Heart right ventricle (tissue), 16 donors: ENCODE measurements around the gene NATD1. TPM values are rescaled to one million over a fixed set of nuclear protein-coding genes. Genes with fewer than 3 reads are reported as not detected.

Source experiments
- ATAC-seq, 8 donors: fragments of 200-7000 bp; cut with Tn5 transposase; one replicate each; pipeline ENCODE4 v1.9.1; 2020; ENCODE audit warnings: mild to moderate bottlenecking in 8 of 8, moderate library complexity in 8 of 8, moderate number of reproducible peaks in 1 of 8
- DNase-seq, 2 donors: peaks; one replicate each; pipeline ENCODE4 v3.0.0-alpha.2; 2020
- H3K27ac ChIP-seq, 10 donors: fragments of 200-600 bp; sonication (generic) in 2 of 10; one replicate each; pipeline versions ENCODE4 v1.5.0 to v1.8.0; 2020 to 2022; ENCODE audit warnings: mild to moderate bottlenecking in 3 of 10
- H3K27me3 ChIP-seq, 7 donors: fragments of 200-600 bp; one replicate each; pipeline ENCODE4 v1.8.0; 2021 to 2022; ENCODE audit warnings: mild to moderate bottlenecking in 2 of 7
- H3K36me3 ChIP-seq, 9 donors: fragments of 200-600 bp; sonication (generic) in 1 of 9; one replicate each; pipeline versions ENCODE4 v1.5.0 to v1.8.0; 2020 to 2022; ENCODE audit warnings: mild to moderate bottlenecking in 2 of 9
- H3K4me1 ChIP-seq, 9 donors: fragments of 200-600 bp; sonication (generic) in 1 of 9; one replicate each; pipeline versions ENCODE4 v1.5.0 to v1.8.0; 2020 to 2022; ENCODE audit warnings: mild to moderate bottlenecking in 4 of 9
- H3K4me3 ChIP-seq, 10 donors: fragments of 200-600 bp; sonication (generic) in 2 of 10; one replicate each; pipeline versions ENCODE4 v1.5.0 to v1.8.0; 2020 to 2022; ENCODE audit warnings: mild to moderate bottlenecking in 7 of 10, moderate library complexity in 2 of 10
- H3K9me3 ChIP-seq, 11 donors: fragments of 200-600 bp in 10 of 11; sonication (generic) in 2 of 11; one replicate each; pipeline versions ENCODE4 v1.5.0 to v1.8.0; 2013 to 2022; ENCODE audit warnings: mild to moderate bottlenecking in 2 of 11, control low read depth in 1 of 11, moderate library complexity in 1 of 11
- CTCF ChIP-seq, 9 donors: fragments of 200-600 bp; sonication (generic) in 2 of 9; IDR thresholded peaks; one replicate each; pipeline versions ENCODE4 v1.5.0 to v1.8.0; 2021 to 2022; ENCODE audit warnings: antibody characterized with exemption in 9 of 9, mild to moderate bottlenecking in 5 of 9, moderate library complexity in 1 of 9
- WGBS, 2 donors: extraction: QIAGEN DNeasy Blood & Tissue Kit; methylation state at CpG; one replicate each; pipeline ENCODE4 v1.1.7; 2013; ENCODE audit warnings: inconsistent platforms in 1 of 2; 5-methylcytosine and 5-hydroxymethylcytosine counted together
- intact Hi-C, 10 donors: fragments of 100-400 bp; cut with DNase I; formaldehyde crosslinking; loops; one replicate each; pipeline versions ENCODE4 v1.11.1 to v1.14.2; 2022
- polyA plus RNA-seq, 2 donors: library from polyadenylated mRNA; stranded (reverse); fragments of 200-250 nt; gene quantifications; one replicate each; pipeline ENCODE4 v1.2.3, GENCODE V29; 2013
- total RNA-seq, 10 donors: library from RNA; stranded (reverse); fragmentation: NEBNext Ultra II Directional in 3 of 10; extraction: Animal tissue kit (Norgen Biotek cat#: 25700) in 3 of 10; gene quantifications; one replicate each; pipeline versions ENCODE4 v1.2.1 to v1.2.4, GENCODE V29; 2021 to 2023
- donor health status: Arrhythmogenic right ventricular cardiomyopathy.
- donor health status: ischemic (EF 13 %, LVEDD 7.1; RV severe dilation, severe dysfunction).
- donor health status: healthy with polysubstance abuse.
- donor health status: DM: no; HTN: yes; CAD: no.
- donor health status: DM: no; HTN: no; CAD: no.
- donor health status: ischemic (EF 25% LVEDD 6.9; RV normal size, moderate dysfunction).
- donor health status: ischemic (EF 25% LVEDD 5.7; RV mildly dilated, moderate dysfunction).
- donor health status: healthy.
- donor health status: DM: yes; HTN: yes; CAD: no.
- donor health status: Ischemic cardiomyopathy.
- donor health status: ischemic (EF 35%, LVEDD 5.7; RV mildly dilated, moderate dysfunction).
- donor health status: nonischemic (EF 11% LVEDD 7.7; RV severe dilation, severe dysfunction).
- donor health status: DM: yes; HTN: yes; CAD: no.
- donor health status: PGD.
- donor health status: ischemic (EF 29% LVEDD 5.4; RV normal size, mild dysfunction).
- donor health status: nonischemic (EF 23%, LVEDD 6.1; RV moderate dilation, normal function).

The NATD1 gene
- total and polyA plus RNA-seq, 12 donors, result 3.1 to 23.1 (median 18.1) TPM

DNA sequence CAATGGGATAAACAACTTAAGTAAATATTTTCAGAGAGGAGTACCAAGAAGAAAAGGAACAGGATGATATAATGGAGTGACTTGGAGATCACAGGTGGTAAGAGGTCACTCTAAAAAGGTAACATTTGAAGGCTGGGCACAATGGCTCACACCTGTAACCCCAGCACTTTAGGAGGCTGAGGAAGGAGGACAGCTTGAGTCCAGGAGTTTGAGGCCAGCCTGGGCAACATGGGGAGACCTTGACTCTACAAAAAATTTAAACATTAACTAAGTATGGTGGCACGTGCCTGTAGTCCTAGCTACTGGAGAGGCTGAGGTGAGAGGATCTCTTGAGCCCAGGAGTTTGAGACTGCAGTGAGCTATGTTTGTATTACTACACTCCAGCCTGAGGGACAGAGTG lies 35.9 kb downstream of the NATD1 start:
- H3K36me3 ChIP-seq, result peaks cover 0 to 6% (median 0%) of the 10 kb centered on the region in 9 donors
- H3K9me3 ChIP-seq, result peaks cover 0 to 3% (median 0%) of the 10 kb centered on the region in 11 donors
- H3K27ac ChIP-seq, result no peak overlapping the region
- 80 to 96% methylated on average over 1 of the region's 1 CpG for WGBS, 2 donors
- no peaks in the 10 kb centered on the region for H3K27me3 ChIP-seq
- H3K4me3 ChIP-seq, result no peak overlapping the region
- TF ChIP-seq CTCF (IDR thresholded peaks at IDR 0.05), result no peak
- DNase-seq (no peak), ATAC-seq (no peak)
- intact Hi-C loops, result loop anchor here in 4 of 10 donors (10.0 kb wide), 3 partner anchors 53 to 93 kb away; partner anchors contain the start of genes DHRS7B (in 2 of the 4) and MAP2K3 (in 2 of the 4)
- peaks cover 10 to 34% (median 23%) of the 10 kb centered on the region in 9 donors for H3K4me1 ChIP-seq

- Histone ChIP-seq H3K4me3 (no peak overlapping the region), H3K27ac (peak overlapping the region in 1 of 10 donors; percentile 98), H3K9me3 (no peaks in the 10 kb centered on the region), H3K4me1 (peaks cover 24 to 49% (median 37%) of the 10 kb centered on the region in 9 donors), H3K36me3 (peaks cover 0 to 7% (median 0%) of the 10 kb centered on the region in 9 donors), H3K27me3 (no peaks in the 10 kb centered on the region)
- no peak for TF ChIP-seq CTCF (IDR thresholded peaks at IDR 0.05)
- 92 to 96% methylated on average over 6 of the region's 6 CpGs for WGBS, 2 donors
- ATAC-seq, result no peak
- intact Hi-C loops, result loop anchor here in 5 of 10 donors (2.0 to 10.0 kb wide), 5 partner anchors 37 to 91 kb away; partner anchors contain the start of genes DHRS7B (in 2 of the 5), MAP2K3 (in 2 of the 5) and NATD1 (in 1 of the 5)
- no peak for DNase-seq
Measured at GRCh38 chr17:21215935-21216334, 37.3 kb downstream of the NATD1 start.

GRCh38 chr17:21214777-21215541 lies 38.3 kb downstream of the NATD1 start:
- ATAC-seq (peak; percentile 1 to 15 (median 3)), DNase-seq (peak in 1 of 2 donors; percentile 19)

More at GRCh38 chr17:21214777-21215541, 38.3 kb downstream of the NATD1 start:
- H3K27me3 ChIP-seq, result no peaks in the 10 kb centered on the region
- peaks cover 0 to 15% (median 0%) of the 10 kb centered on the region in 9 donors for H3K36me3 ChIP-seq
- TF ChIP-seq CTCF (IDR thresholded peaks at IDR 0.05), result peak in 1 of 9 donors; percentile 2
- no peaks in the 10 kb centered on the region for H3K9me3 ChIP-seq
- peak overlapping the region; percentile 81 to 100 (median 95) for H3K4me3 ChIP-seq
- peak overlapping the region; percentile 83 to 99 (median 95) for H3K27ac ChIP-seq
- intact Hi-C loops, result loop anchor here in 8 of 10 donors (2.0 to 10.0 kb wide), 9 partner anchors 32 to 90 kb away; partner anchors contain the start of genes DHRS7B (in 6 of the 8), MAP2K3 (in 2 of the 8) and NATD1 (in 2 of the 8)
- peaks cover 31 to 58% (median 47%) of the 10 kb centered on the region in 9 donors for H3K4me1 ChIP-seq
- WGBS, 2 donors, result 14 to 15% methylated on average over 23 of the region's 23 CpGs
